Hepatocyte (in vitro differentiated cells): ENCODE results near the gene TMEM200B. TPM values are rescaled to one million over a fixed set of nuclear protein-coding genes. Genes with fewer than 3 reads are reported as not detected.
"Not testable (repeated sequence)": the region's sequence is repeated elsewhere in the genome, so short reads cannot be mapped to it uniquely, and the experiment has no call there.

Experiments used
- DNase-seq: peaks from one replicate; pipeline ENCODE4 v3.0.0-alpha.2; 2016; ENCODE audit warnings: low spot score
- H2AFZ ChIP-seq: fragments of 200-600 bp; sonication (generic); 2 replicates; pipeline ENCODE4 v1.6.0; 2016; ENCODE audit warnings: antibody characterized with exemption, mild to moderate bottlenecking
- H3K27ac ChIP-seq: fragments of 200-600 bp; sonication (generic); 2 replicates; pipeline ENCODE4 v1.5.1; 2016; ENCODE audit warnings: mild to moderate bottlenecking
- H3K27me3 ChIP-seq: fragments of 200-600 bp; sonication (generic); 2 replicates; pipeline ENCODE4 v1.6.1; 2016
- H3K36me3 ChIP-seq: fragments of 200-600 bp; sonication (generic); replicated peaks from 2 replicates; pipeline ENCODE4 v1.5.1; 2016; ENCODE audit warnings: low read depth; ENCODE audit not compliant: insufficient read depth
- H3K4me1 ChIP-seq: fragments of 200-600 bp; sonication (generic); 2 replicates; pipeline ENCODE4 v1.5.1; 2016; ENCODE audit warnings: mild to moderate bottlenecking, moderate library complexity; ENCODE audit not compliant: insufficient read depth
- H3K4me2 ChIP-seq: fragments of 200-600 bp; sonication (generic); 2 replicates; pipeline ENCODE4 v1.6.0; 2016
- H3K4me3 ChIP-seq: fragments of 200-600 bp; sonication (generic); 2 replicates; pipeline ENCODE4 v1.5.1; 2016; ENCODE audit warnings: mild to moderate bottlenecking
- H3K79me2 ChIP-seq: fragments of 200-600 bp; sonication (generic); 2 replicates; pipeline ENCODE4 v1.6.0; 2017; ENCODE audit warnings: mild to moderate bottlenecking
- H3K9me2 ChIP-seq: fragments of 200-600 bp; sonication (generic); replicated peaks from 2 replicates; pipeline ENCODE4 v1.6.0; 2017; ENCODE audit warnings: mild to moderate bottlenecking; ENCODE audit not compliant: insufficient read depth
- H3K9me3 ChIP-seq: fragments of 200-600 bp; sonication (generic); 2 replicates; pipeline ENCODE4 v1.5.1; 2016; ENCODE audit warnings: low read depth, mild to moderate bottlenecking
- H4K20me1 ChIP-seq: fragments of 200-600 bp; sonication (generic); 2 replicates; pipeline ENCODE4 v1.6.0; 2016; ENCODE audit warnings: mild to moderate bottlenecking; ENCODE audit not compliant: insufficient read depth, poor library complexity, severe bottlenecking
- EZH2 ChIP-seq: fragments of 200-600 bp; sonication (generic); IDR thresholded peaks from 2 replicates; pipeline ENCODE4 v1.6.1; 2016; ENCODE audit warnings: antibody characterized with exemption, mild to moderate bottlenecking, borderline replicate concordance
- EZH2phosphoT487 ChIP-seq: fragments of 200-600 bp; sonication (generic); IDR thresholded peaks from one replicate; pipeline ENCODE4 v1.6.1; 2018; ENCODE audit warnings: antibody characterized with exemption, mild to moderate bottlenecking, low read depth, moderate library complexity; ENCODE audit not compliant: unreplicated experiment, severe bottlenecking
- WGBS: methylation state at CpG from one replicate; pipeline ENCODE4 v1.1.6; 2016; ENCODE audit warnings: low lambda C conversion rate; ENCODE audit errors: missing lambda C conversion rate; 5-methylcytosine and 5-hydroxymethylcytosine counted together
- polyA plus RNA-seq: library from polyadenylated mRNA; unstranded; fragments of >200 nt; fragmentation: Nextera tagmentation; extraction: Ambion mirVana; gene quantifications from 2 replicates; pipeline ENCODE4 v1.2.1, GENCODE V29; 2016
- total RNA-seq: library from RNA; depleted of rRNA; stranded (reverse); fragments of >200 nt; gene quantifications from 2 replicates; pipeline ENCODE4 v1.2.3, GENCODE V29; 2014
- TF ChIP-seq, protein P1 (sequence below): fragments of 200-600 bp; sonication (generic); IDR thresholded peaks from 2 replicates; pipeline ENCODE4 v1.5.1; 2016; ENCODE audit warnings: antibody characterized with exemption, mild to moderate bottlenecking; ENCODE audit not compliant: poor library complexity

TMEM200B gene
- total and polyA plus RNA-seq, 2 experiments from 2014 or later = 10.7 to 11.0 TPM

DNA sequence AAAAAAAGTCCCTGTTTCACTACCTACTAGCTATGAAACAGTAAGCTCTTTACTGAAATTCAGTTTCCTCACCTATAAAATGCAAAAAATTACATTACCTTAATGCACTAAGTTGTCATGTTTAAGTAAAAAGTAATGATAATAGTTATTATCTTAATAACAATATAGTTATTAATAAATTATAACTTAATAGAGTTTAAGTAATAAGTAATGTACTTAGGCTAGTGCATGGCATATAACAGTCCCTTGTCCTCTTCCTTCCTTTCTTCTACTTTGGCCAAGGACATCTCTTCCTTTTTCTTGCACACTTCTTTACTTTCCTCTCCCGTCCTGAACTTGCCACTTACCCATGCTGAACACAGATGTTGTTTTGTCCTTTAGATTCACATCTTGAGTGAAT, 9.0 kb downstream of the TMEM200B start:
- Histone ChIP-seq H3K4me1 (no peaks in the 10 kb centered on the region), H3K27me3 (no peaks in the 10 kb centered on the region), H3K4me2 (no peak overlapping the region), H3K79me2 (no peaks in the 10 kb centered on the region), H3K36me3 (no peaks in the 10 kb centered on the region), H4K20me1 (no peaks in the 10 kb centered on the region), H3K27ac (no peak overlapping the region), H3K9me2 (no peaks in the 10 kb centered on the region), H2AFZ (no peak overlapping the region), H3K9me3 (no peaks in the 10 kb centered on the region), H3K4me3 (no peak overlapping the region)
- TF ChIP-seq EZH2 (no peak), EZH2phosphoT487 (no peak)
- TF ChIP-seq, protein P1, sequence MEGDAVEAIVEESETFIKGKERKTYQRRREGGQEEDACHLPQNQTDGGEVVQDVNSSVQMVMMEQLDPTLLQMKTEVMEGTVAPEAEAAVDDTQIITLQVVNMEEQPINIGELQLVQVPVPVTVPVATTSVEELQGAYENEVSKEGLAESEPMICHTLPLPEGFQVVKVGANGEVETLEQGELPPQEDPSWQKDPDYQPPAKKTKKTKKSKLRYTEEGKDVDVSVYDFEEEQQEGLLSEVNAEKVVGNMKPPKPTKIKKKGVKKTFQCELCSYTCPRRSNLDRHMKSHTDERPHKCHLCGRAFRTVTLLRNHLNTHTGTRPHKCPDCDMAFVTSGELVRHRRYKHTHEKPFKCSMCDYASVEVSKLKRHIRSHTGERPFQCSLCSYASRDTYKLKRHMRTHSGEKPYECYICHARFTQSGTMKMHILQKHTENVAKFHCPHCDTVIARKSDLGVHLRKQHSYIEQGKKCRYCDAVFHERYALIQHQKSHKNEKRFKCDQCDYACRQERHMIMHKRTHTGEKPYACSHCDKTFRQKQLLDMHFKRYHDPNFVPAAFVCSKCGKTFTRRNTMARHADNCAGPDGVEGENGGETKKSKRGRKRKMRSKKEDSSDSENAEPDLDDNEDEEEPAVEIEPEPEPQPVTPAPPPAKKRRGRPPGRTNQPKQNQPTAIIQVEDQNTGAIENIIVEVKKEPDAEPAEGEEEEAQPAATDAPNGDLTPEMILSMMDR = no peak
- DNase-seq = no peak
- 68% methylated on average over 1 of the region's 1 CpG for WGBS

- 93% methylated on average over 6 of the region's 6 CpGs for WGBS
- DNase-seq = no peak
- H3K4me2 ChIP-seq = no peak overlapping the region
These were observed 10.1 kb downstream of the TMEM200B start for GRCh38 chr1:29113413-29114117.

DNA sequence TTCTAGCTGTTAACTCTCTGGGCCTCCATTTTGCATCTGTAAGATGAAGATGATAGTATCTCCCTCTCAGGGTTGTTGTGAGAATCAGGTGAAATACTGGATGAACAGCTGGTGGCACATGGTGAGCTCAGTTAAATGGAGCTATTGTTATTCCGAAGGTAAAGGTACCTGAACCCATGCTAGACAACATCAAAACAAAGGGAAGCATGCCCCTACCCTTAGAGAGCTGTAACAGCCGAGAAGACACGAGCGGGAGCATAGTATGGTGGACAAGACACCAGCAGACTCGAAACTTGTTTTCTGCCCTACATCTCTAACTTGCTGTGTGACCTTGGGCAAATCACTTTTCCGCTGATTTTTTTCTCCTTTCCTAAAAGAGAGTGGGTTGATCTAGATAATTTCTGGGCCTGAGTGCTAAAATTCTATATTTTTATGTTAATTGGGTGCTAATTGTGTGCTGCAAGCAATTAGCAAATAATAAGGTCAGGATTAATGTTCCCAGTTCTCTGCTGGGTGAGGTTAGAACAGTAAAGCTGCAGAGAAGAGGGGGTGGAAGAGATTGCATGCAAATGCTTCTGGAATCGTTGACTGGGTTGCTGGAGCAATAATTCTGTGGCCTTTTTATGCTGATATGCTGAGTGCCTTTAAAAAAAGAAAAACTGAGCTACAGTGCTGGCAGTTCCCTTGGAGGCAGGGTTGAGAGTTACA, 10.8 kb downstream of the TMEM200B start:
- H3K4me3 ChIP-seq = no peak overlapping the region
- H3K4me2 ChIP-seq = no peak overlapping the region
- H3K9me2 ChIP-seq = no peaks in the 10 kb centered on the region
- H3K9me3 ChIP-seq = no peaks in the 10 kb centered on the region
- H3K27me3 ChIP-seq = no peaks in the 10 kb centered on the region
- no peaks in the 10 kb centered on the region for H3K79me2 ChIP-seq
- DNase-seq = no peak
- TF ChIP-seq EZH2phosphoT487 = no peak
- TF ChIP-seq, protein P1 = no peak
- no peak for TF ChIP-seq EZH2
- H4K20me1 ChIP-seq = no peaks in the 10 kb centered on the region
- H3K36me3 ChIP-seq = no peaks in the 10 kb centered on the region
- 89% methylated on average over 7 of the region's 7 CpGs for WGBS
- no peaks in the 10 kb centered on the region for H3K4me1 ChIP-seq
- no peak overlapping the region for H3K27ac ChIP-seq
- no peak overlapping the region for H2AFZ ChIP-seq

More at GRCh38 chr1:29113413-29114117, 10.1 kb downstream of the TMEM200B start:
- H3K27ac ChIP-seq = no peak overlapping the region
- H3K36me3 ChIP-seq = no peaks in the 10 kb centered on the region
- H3K9me2 ChIP-seq = no peaks in the 10 kb centered on the region
- no peaks in the 10 kb centered on the region for H3K9me3 ChIP-seq
- no peaks in the 10 kb centered on the region for H3K79me2 ChIP-seq
- no peak for TF ChIP-seq EZH2phosphoT487
- no peak for TF ChIP-seq EZH2
- TF ChIP-seq, protein P1 = no peak
- no peak overlapping the region for H2AFZ ChIP-seq
- no peaks in the 10 kb centered on the region for H3K4me1 ChIP-seq
- H4K20me1 ChIP-seq = no peaks in the 10 kb centered on the region
- H3K4me3 ChIP-seq = no peak overlapping the region
- H3K27me3 ChIP-seq = no peaks in the 10 kb centered on the region

DNA sequence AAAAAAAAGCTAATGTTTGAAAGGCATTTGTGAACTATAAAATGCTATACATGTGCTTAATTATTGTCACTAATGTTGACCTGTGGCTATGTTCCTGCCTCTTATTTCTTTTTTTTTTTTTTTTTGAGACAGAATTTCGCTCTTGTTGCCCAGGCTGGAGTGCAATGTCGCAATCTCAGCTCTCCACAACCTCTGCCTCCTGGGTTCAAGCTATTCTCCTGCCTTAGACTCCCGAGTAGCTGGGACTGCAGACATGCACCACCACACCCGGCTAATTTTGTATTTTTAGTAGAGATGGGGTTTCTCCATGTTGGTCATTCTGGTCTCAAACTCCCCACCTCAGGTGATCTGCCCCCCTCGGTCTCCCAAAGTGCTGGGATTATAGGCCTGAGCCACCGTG, 15.7 kb downstream of the TMEM200B start:
- H3K79me2 ChIP-seq, DNase-seq, H3K9me2 ChIP-seq, H3K4me1 ChIP-seq, H3K27ac ChIP-seq, H3K4me2 ChIP-seq, H3K9me3 ChIP-seq, H3K27me3 ChIP-seq, H3K36me3 ChIP-seq, H2AFZ ChIP-seq, H3K4me3 ChIP-seq, H4K20me1 ChIP-seq: not testable (repeated sequence)
- 89% methylated on average over 6 of the region's 6 CpGs for WGBS
